H1 (cell line): ENCODE data around the gene NRL. TPM values are rescaled to one million over a fixed set of nuclear protein-coding genes. Genes with fewer than 3 reads are reported as not detected.

Source experiments
- CHD7 ChIP-seq: fragments of 300-600 bp; sonication (generic); IDR thresholded peaks from 2 replicates; pipeline ENCODE4 v1.7.1; 2012; ENCODE audit warnings: low read length, moderate library complexity, mild to moderate bottlenecking, inconsistent platforms; ENCODE audit not compliant: insufficient replicate concordance
- HDAC2 ChIP-seq, 2 experiments: fragments of 300-600 bp in 1 of 2; sonication (generic) in 1 of 2; IDR thresholded peaks; 2 replicates each; pipeline ENCODE4 v1.6.1; 2011 to 2012; ENCODE audit warnings: low read depth in 2 of 2, low read length in 2 of 2, mild to moderate bottlenecking in 2 of 2, moderate library complexity in 2 of 2, borderline replicate concordance in 1 of 2, inconsistent platforms in 1 of 2
- RNF2 ChIP-seq: fragments of 200-900, 300-1000 bp; sonication (generic); IDR thresholded peaks from 2 replicates; pipeline ENCODE4 v1.7.1; 2016; ENCODE audit warnings: borderline replicate concordance, low read depth, mild to moderate bottlenecking, antibody characterized with exemption, low read length; ENCODE audit not compliant: poor library complexity, severe bottlenecking; ENCODE audit errors: missing control alignments
- SIN3A ChIP-seq, 2 experiments: IDR thresholded peaks in 1 of 2; conservative IDR thresholded peaks in 1 of 2; 2 replicates each; pipeline ENCODE4 v1.6.1; 2011 to 2012; ENCODE audit warnings: low read length in 2 of 2, improper control_type of control experiment in 1 of 2, low read depth in 1 of 2, mild to moderate bottlenecking in 1 of 2
- SIX5 ChIP-seq: IDR thresholded peaks from 2 replicates; pipeline ENCODE4 v1.6.1; 2011; ENCODE audit warnings: mild to moderate bottlenecking, low read depth, low read length
- SP1 ChIP-seq: IDR thresholded peaks from 2 replicates; pipeline ENCODE4 v1.6.1; 2011; ENCODE audit warnings: low read depth, low read length
- SUZ12 ChIP-seq: fragments of 200-600 bp; sonication (generic); IDR thresholded peaks from 2 replicates; pipeline ENCODE4 v1.6.1; 2012; ENCODE audit warnings: mild to moderate bottlenecking, inconsistent platforms, low read length, moderate library complexity, mixed read lengths
- USF2 ChIP-seq: IDR thresholded peaks from 2 replicates; pipeline ENCODE4 v1.6.1; 2011; ENCODE audit warnings: low read length, improper control_type of control experiment
- polyA plus RNA-seq, 7 experiments: library from polyadenylated mRNA; depleted of rRNA in 3 of 7; stranded (reverse) in 5 of 7; unstranded in 2 of 7; fragments of >200 nt in 5 of 7; fragments of 200-250 nt in 2 of 7; gene quantifications; 1 replicate in 5 of 7; 2 replicates in 1 of 7; 4 replicates in 1 of 7; pipeline versions ENCODE4 v1.2.1 to v1.2.3, GENCODE V29; 2011 to 2013; ENCODE audit warnings: missing spikeins in 2 of 7, mixed read lengths in 2 of 7
- total RNA-seq: library from RNA; stranded (reverse); fragmentation: NEBNext Ultra II Directional; extraction: Animal tissue kit (Norgen Biotek cat#: 25700); gene quantifications from 2 replicates; pipeline ENCODE4 v1.2.1, GENCODE V29; 2021

Gene NRL
- total and polyA plus RNA-seq, 2 of the 8 experiments (the other 6 are each of a cell fraction or from before 2014, with no cell fraction given): 1.1 to 2.2 TPM

GRCh38 chr14:24110523-24110922 is 4.2 kb downstream of the NRL start (continued):
- TF ChIP-seq USF2: no peak
- no peak for TF ChIP-seq RNF2
- TF ChIP-seq HDAC2 (IDR thresholded peaks at IDR 0.05; ENCODE audit: borderline replicate concordance in 1 of 2, low read depth in 2 of 2, low read length in 2 of 2): no peak
- no peak for TF ChIP-seq SIN3A (conservative IDR thresholded peaks at IDR 0.05 in 1 of 2, IDR thresholded peaks at IDR 0.05 in 1 of 2; ENCODE audit: low read depth in 1 of 2, low read length in 2 of 2)
- no peak for TF ChIP-seq SIX5
- TF ChIP-seq SP1: no peak
- TF ChIP-seq CHD7: no peak
- TF ChIP-seq SUZ12: no peak
